Testis (tissue), 2 donors: ENCODE results near the gene AVPR1A.

Experiments
- POLR2A ChIP-seq: fragments of 450-650 bp; IDR thresholded peaks from one replicate; pipeline ENCODE4 v1.6.1; 2017; ENCODE audit warnings: antibody characterized with exemption, mild to moderate bottlenecking, moderate library complexity
- TF ChIP-seq, protein P1 (sequence below), 3 experiments: fragments of 450-650 bp in 2 of 3; fragments of 200-600 bp in 1 of 3; sonication (generic) in 1 of 3; IDR thresholded peaks; one replicate each; pipeline ENCODE4 v1.5.1; 2016 to 2019; ENCODE audit warnings: antibody characterized with exemption in 3 of 3, mild to moderate bottlenecking in 2 of 3, moderate library complexity in 1 of 3

DNA sequence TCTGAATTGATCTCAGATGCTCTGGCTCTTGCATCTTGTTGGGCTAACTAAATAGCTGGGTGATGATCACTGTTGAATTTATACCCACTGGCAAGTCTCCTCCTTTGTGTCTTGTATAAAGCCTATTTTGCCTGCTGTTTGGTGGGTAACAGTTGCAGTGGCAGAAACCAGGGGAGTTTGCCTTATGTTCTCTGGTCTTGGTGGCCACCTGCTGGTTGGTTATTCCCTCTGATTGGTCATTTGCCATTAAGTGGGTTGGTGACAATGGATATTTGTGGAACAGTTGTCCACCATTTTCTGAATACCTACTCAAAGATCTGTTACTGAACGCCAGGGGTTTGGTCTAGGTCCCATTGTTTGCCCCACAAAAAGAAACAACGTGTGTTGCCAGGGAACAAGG is 52.1 kb downstream of the AVPR1A start:
- TF ChIP-seq, protein P1, sequence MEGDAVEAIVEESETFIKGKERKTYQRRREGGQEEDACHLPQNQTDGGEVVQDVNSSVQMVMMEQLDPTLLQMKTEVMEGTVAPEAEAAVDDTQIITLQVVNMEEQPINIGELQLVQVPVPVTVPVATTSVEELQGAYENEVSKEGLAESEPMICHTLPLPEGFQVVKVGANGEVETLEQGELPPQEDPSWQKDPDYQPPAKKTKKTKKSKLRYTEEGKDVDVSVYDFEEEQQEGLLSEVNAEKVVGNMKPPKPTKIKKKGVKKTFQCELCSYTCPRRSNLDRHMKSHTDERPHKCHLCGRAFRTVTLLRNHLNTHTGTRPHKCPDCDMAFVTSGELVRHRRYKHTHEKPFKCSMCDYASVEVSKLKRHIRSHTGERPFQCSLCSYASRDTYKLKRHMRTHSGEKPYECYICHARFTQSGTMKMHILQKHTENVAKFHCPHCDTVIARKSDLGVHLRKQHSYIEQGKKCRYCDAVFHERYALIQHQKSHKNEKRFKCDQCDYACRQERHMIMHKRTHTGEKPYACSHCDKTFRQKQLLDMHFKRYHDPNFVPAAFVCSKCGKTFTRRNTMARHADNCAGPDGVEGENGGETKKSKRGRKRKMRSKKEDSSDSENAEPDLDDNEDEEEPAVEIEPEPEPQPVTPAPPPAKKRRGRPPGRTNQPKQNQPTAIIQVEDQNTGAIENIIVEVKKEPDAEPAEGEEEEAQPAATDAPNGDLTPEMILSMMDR (IDR thresholded peaks at IDR 0.05), result no peak
- no peak for TF ChIP-seq POLR2A
